ENCODE results near the gene ZNF683.
A peak's percentile ranks its signal among the peaks of the same experiment; 100 is the strongest.
"Not testable (repeated sequence)": the region's sequence is repeated elsewhere in the genome, so short reads cannot be mapped to it uniquely, and the experiment has no call there.

Gene ZNF683

GRCh38 chr1:26376050-26376449 lies 3.5 kb upstream of the ZNF683 start:
- TF ChIP-seq EZH2 (optimal IDR thresholded peaks at IDR 0.05; ENCODE audit: low read depth, low read length) (no peak), EZH2phosphoT487 (IDR thresholded peaks at IDR 0.05; ENCODE audit: low read length) (no peak)
- TF ChIP-seq, protein P1, sequence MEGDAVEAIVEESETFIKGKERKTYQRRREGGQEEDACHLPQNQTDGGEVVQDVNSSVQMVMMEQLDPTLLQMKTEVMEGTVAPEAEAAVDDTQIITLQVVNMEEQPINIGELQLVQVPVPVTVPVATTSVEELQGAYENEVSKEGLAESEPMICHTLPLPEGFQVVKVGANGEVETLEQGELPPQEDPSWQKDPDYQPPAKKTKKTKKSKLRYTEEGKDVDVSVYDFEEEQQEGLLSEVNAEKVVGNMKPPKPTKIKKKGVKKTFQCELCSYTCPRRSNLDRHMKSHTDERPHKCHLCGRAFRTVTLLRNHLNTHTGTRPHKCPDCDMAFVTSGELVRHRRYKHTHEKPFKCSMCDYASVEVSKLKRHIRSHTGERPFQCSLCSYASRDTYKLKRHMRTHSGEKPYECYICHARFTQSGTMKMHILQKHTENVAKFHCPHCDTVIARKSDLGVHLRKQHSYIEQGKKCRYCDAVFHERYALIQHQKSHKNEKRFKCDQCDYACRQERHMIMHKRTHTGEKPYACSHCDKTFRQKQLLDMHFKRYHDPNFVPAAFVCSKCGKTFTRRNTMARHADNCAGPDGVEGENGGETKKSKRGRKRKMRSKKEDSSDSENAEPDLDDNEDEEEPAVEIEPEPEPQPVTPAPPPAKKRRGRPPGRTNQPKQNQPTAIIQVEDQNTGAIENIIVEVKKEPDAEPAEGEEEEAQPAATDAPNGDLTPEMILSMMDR (IDR thresholded peaks at IDR 0.05; ENCODE audit: low read length) = no peak
- H3K79me2 ChIP-seq (ENCODE audit: low read length) = no peaks in the 10 kb centered on the region
- no peak overlapping the region for H2AFZ ChIP-seq (ENCODE audit: low read length)
- no peaks in the 10 kb centered on the region for H3K9me3 ChIP-seq (replicated peaks; ENCODE audit: insufficient read depth, low read length)
- H3K36me3 ChIP-seq (replicated peaks; ENCODE audit: insufficient read depth, low read length) = no peaks in the 10 kb centered on the region
- H3K4me3 ChIP-seq (ENCODE audit: low read length) = no peak overlapping the region
- H3F3A ChIP-seq (ENCODE audit: insufficient read depth, low read length) = no peaks in the 10 kb centered on the region
- 0 out of 2 replicates have a peak, but pooled peaks cover 6% of the 10 kb centered on the region for H3K27me3 ChIP-seq (replicated peaks; ENCODE audit: insufficient read depth, low read length)
- peaks cover 8% of the 10 kb centered on the region for H3K4me1 ChIP-seq (ENCODE audit: low read length)
- no peak overlapping the region for H3K4me2 ChIP-seq (ENCODE audit: low read depth, low read length)
- no peaks in the 10 kb centered on the region for H3K9me2 ChIP-seq (replicated peaks; ENCODE audit: insufficient read depth, low read length)
- no peak overlapping the region for H3K27ac ChIP-seq (ENCODE audit: low read length)
- H3K9ac ChIP-seq (ENCODE audit: low read length) = no peak overlapping the region
- H4K20me1 ChIP-seq (ENCODE audit: insufficient read depth, low read length) = no peaks in the 10 kb centered on the region
- DNase-seq = no peak

GRCh38 chr1:26375081-26375480 lies 2.5 kb upstream of the ZNF683 start:
- Histone ChIP-seq H3K4me1 (ENCODE audit: low read length) (peaks cover 8% of the 10 kb centered on the region), H3K4me2 (ENCODE audit: low read depth, low read length) (no peak overlapping the region), H3K4me3 (ENCODE audit: low read length) (no peak overlapping the region), H3K9me3 (replicated peaks; ENCODE audit: insufficient read depth, low read length) (no peaks in the 10 kb centered on the region), H3K79me2 (ENCODE audit: low read length) (no peaks in the 10 kb centered on the region), H4K20me1 (ENCODE audit: insufficient read depth, low read length) (no peaks in the 10 kb centered on the region), H2AFZ (ENCODE audit: low read length) (peak overlapping the region; percentile 25; the same call in 1 of the 2 replicates), H3K9ac (ENCODE audit: low read length) (no peak overlapping the region), H3K9me2 (replicated peaks; ENCODE audit: insufficient read depth, low read length) (no peaks in the 10 kb centered on the region), H3K27ac (ENCODE audit: low read length) (no peak overlapping the region), H3F3A (ENCODE audit: insufficient read depth, low read length) (no peaks in the 10 kb centered on the region), H3K36me3 (replicated peaks; ENCODE audit: insufficient read depth, low read length) (no peaks in the 10 kb centered on the region), H3K27me3 (replicated peaks; ENCODE audit: insufficient read depth, low read length) (0 out of 2 replicates have a peak, but pooled peaks cover 6% of the 10 kb centered on the region)
- no peak for DNase-seq
- no peak for TF ChIP-seq EZH2 (optimal IDR thresholded peaks at IDR 0.05; ENCODE audit: low read depth, low read length)
- TF ChIP-seq, protein P1 (IDR thresholded peaks at IDR 0.05; ENCODE audit: low read length) = no peak
- TF ChIP-seq EZH2phosphoT487 (IDR thresholded peaks at IDR 0.05; ENCODE audit: low read length) = no peak

DNA sequence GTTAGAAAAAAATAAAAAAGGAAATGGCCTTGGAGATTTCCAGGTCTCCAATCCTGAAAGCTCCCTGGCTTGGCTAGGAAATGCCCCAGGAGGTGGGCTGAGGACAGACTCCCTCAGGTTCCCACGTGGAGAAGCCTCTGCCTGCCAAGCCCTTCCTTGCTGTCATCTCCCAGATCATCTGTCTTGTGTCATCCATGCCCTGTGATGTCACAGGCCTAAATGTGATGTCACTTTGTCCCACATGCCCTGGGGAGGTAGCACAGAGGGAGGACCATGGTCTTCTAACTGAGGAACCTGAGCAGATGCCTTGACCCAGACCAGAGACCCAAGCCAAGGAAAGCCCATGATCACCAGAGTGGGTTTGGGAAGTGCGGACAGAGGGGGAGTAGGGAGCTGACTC lies 1.8 kb upstream of the ZNF683 start:
- H3K4me2 ChIP-seq (ENCODE audit: low read depth, low read length); H3K4me3 ChIP-seq (ENCODE audit: low read length); H4K20me1 ChIP-seq (ENCODE audit: insufficient read depth, low read length); H3K4me1 ChIP-seq (ENCODE audit: low read length); H3K27ac ChIP-seq (ENCODE audit: low read length); H2AFZ ChIP-seq (ENCODE audit: low read length); DNase-seq; H3K9ac ChIP-seq (ENCODE audit: low read length); H3F3A ChIP-seq (ENCODE audit: insufficient read depth, low read length); H3K79me2 ChIP-seq (ENCODE audit: low read length); H3K36me3 ChIP-seq (replicated peaks; ENCODE audit: insufficient read depth, low read length); H3K9me3 ChIP-seq (replicated peaks; ENCODE audit: insufficient read depth, low read length); H3K27me3 ChIP-seq (replicated peaks; ENCODE audit: insufficient read depth, low read length); H3K9me2 ChIP-seq (replicated peaks; ENCODE audit: insufficient read depth, low read length): not testable (repeated sequence)

GRCh38 chr1:26373789-26374188 lies 1.2 kb upstream of the ZNF683 start:
- DNase-seq = no peak
- H3K4me1 ChIP-seq (ENCODE audit: low read length) = peaks cover 7% of the 10 kb centered on the region
- H4K20me1 ChIP-seq (ENCODE audit: insufficient read depth, low read length) = no peaks in the 10 kb centered on the region
- H3K79me2 ChIP-seq (ENCODE audit: low read length) = no peaks in the 10 kb centered on the region
- no peak overlapping the region for H2AFZ ChIP-seq (ENCODE audit: low read length)
- no peak overlapping the region for H3K27ac ChIP-seq (ENCODE audit: low read length)
- H3K4me3 ChIP-seq (ENCODE audit: low read length) = no peak overlapping the region
- H3K4me2 ChIP-seq (ENCODE audit: low read depth, low read length) = no peak overlapping the region
- no peaks in the 10 kb centered on the region for H3K36me3 ChIP-seq (replicated peaks; ENCODE audit: insufficient read depth, low read length)
- TF ChIP-seq EZH2 (optimal IDR thresholded peaks at IDR 0.05; ENCODE audit: low read depth, low read length) = no peak
- TF ChIP-seq EZH2phosphoT487 (IDR thresholded peaks at IDR 0.05; ENCODE audit: low read length) = no peak
- TF ChIP-seq, protein P1 (IDR thresholded peaks at IDR 0.05; ENCODE audit: low read length) = no peak
- 0 out of 2 replicates have a peak, but pooled peaks cover 6% of the 10 kb centered on the region for H3K27me3 ChIP-seq (replicated peaks; ENCODE audit: insufficient read depth, low read length)
- H3K9ac ChIP-seq (ENCODE audit: low read length) = no peak overlapping the region
- H3K9me3 ChIP-seq (replicated peaks; ENCODE audit: insufficient read depth, low read length) = no peaks in the 10 kb centered on the region
- no peaks in the 10 kb centered on the region for H3K9me2 ChIP-seq (replicated peaks; ENCODE audit: insufficient read depth, low read length)
- no peaks in the 10 kb centered on the region for H3F3A ChIP-seq (ENCODE audit: insufficient read depth, low read length)
